ENCODE results near the gene PTH2. TPM values are rescaled to one million over a fixed set of nuclear protein-coding genes. Genes with fewer than 3 reads are reported as not detected.

Gene PTH2
- total and polyA plus RNA-seq, 2 of the 8 experiments (the other 6 are each of a cell fraction or from before 2014, with no cell fraction given): not detected

- no peak for TF ChIP-seq RNF2 (IDR thresholded peaks at IDR 0.05; ENCODE audit: borderline replicate concordance, low read depth, low read length, missing control alignments, poor library complexity, severe bottlenecking)
Measured at GRCh38 chr19:49472936-49473335, 49.7 kb upstream of the PTH2 start (continued).
